Inflammatory macrophage treated with lipopolysaccharide for 4 hours (primary cell): ENCODE data around the gene MINDY1.
A peak's percentile ranks its signal among the peaks of the same experiment; 100 is the strongest.

ENCODE experiments used
- DNase-seq: peaks from one replicate; pipeline ENCODE4 v3.0.0-alpha.2; 2020

MINDY1 gene

GRCh38 chr1:151010346-151010726, 3.6 kb upstream of the MINDY1 start:
- DNase-seq, result no peak

- DNase-seq, result no peak
Observed at GRCh38 chr1:151009674-151010345, 3.1 kb upstream of the MINDY1 start.

- no peak for DNase-seq
Observed at GRCh38 chr1:151009206-151009587, 2.5 kb upstream of the MINDY1 start.

- DNase-seq, result peak; percentile 98
Observed at GRCh38 chr1:151008244-151009205, 1.8 kb upstream of the MINDY1 start, which contains the start of gene PRUNE1. PRUNE1 (plus strand) TSS chr1:151008449; CDS start chr1:151008633, 184 bp downstream.

DNA sequence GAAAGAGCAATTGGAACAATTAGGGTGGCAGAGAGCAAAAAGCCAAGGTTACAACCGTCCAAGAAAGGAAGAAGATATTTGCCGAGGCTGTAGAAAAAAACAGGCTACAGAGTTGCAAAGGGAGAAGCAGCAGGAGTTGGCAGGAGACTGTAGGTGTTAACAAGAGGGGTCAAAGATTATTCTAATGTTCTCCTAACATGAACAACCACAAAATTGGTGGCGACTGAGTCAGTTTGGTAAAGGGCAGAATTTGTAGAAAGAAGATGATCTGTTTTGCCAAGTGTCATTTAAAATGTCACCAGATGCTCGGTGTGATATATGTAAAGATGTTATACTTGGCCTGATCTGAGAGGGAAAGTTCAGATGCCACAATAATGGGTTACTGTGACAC, 1.1 kb upstream of the MINDY1 start:
- DNase-seq, result no peak

DNA sequence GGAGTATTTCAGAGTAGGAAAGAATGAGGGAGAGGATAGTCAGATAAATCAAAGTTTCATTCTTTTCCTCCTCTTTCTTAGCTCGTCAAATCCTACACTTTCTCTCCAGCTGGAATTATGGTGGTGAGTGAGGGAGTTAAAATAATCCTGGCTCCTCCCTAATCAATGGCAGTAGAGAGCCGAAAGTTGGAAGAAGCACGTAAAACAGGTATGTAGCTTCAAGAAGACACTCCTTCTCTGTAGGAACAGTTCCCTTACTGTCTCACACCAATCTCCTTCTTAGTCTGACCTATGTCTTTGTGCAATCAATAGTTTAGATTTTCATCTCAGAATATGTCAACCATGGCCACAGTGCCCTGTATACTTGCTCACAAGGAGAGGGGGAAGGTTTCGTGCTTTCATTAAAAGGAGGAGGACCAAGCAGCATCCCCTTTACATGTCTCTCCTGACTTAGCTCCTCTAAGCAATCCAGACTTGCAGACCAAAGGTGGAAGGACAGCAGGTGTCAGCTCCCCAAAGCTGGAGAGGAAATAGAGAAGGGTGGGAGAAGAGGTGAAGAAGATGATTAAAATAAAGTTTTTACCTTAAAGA, 878 bp downstream of the MINDY1 start:
- DNase-seq, result no peak

DNA sequence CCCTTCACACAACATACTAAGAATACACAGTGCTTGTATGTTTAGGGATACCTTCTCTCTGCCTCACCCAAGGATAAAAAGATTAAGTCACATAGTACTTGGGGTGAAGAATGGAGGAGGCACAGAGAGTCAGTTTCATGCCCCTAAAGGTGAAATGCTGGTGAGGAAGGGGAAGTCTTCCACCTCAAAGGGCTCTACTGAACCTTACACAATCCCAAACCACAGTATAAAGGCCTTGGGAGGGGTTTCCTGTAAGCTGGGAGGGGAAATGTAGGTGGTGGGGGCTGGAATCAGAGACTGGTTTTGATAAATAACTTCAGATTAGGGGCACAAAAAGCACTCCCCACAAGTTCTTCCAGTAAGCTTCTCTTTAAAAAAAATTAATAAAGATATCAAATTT, 3.5 kb downstream of the MINDY1 start:
- no peak for DNase-seq

DNA sequence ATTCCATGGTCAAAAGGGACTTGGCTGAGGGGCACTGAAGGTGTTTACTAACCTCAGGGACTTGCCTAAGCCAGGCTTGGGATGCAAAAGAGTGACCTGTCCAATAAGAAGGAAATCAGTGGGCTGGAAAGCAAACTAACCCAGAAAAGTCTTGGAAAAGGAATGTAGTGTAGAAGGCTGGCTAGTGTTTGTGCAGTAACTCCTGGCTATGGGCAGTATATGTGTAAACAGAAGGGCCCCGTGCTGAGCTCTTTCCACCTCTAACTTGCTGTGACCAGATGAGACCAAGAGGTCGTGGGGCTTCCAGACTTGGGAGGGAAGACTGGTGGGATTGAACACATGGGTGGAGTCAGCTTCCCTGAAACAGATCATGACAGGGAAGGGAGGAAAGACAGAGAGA, 4.1 kb downstream of the MINDY1 start:
- no peak for DNase-seq

DNA sequence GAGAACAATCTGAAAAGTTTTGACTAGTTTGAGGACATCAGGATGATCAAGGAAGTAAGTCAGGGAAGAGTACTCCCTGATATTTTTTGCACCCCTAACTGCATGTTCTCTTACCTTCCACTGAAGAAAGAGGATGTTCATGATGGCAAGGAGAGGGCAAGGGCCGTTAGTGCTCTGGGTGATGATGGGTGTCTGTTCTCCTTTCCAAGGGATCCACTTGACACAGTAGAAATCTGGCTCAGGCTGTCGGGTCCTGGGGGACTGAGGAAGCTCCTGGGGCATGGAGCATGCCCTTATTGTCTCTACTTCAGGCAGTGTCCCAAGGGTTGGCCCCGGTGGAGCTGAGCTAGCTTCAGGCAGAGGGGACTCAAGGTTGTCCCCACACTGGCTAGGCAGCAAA, 4.7 kb downstream of the MINDY1 start:
- no peak for DNase-seq

DNA sequence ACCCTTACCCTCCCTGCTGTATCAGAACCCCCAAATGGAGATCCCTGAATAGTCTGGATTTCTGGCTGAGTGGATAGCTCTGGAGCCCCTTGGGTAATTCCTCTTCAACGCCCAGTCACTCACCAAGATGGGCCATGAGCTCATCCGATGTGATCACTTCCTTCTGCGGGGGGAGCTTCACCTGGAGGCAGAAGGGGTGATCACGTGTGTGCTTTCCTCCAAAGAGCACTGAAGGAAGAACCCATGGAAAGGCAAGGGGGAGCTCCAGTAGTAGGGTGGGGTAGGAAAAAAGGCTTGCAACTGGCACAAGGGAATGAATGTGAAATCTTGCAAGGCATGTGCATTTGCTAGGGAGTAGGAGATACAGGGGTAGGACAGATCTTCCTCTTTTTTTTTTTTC, 5.1 kb downstream of the MINDY1 start:
- peak; percentile 76 for DNase-seq

GRCh38 chr1:151000408-151000807, 6.3 kb downstream of the MINDY1 start:
- no peak for DNase-seq

DNA sequence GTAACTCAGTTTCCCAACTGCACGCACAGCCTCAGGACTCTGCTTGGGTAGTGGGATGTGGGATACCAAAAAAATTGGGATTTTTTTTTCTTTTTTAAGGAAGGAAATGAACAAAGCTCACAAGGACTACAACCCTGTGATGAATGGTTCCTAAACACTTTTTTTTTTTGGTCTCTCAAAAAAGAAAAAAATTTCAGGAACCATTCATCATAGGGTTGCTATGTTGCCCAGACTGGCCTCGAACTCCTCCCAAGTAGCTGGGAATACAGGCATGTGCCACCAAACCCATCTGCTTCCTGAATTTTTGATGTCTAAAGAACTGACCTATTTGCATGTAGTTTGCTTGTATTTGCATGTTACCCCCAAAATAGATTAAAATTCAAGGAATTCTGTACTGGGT, 6.8 kb downstream of the MINDY1 start:
- DNase-seq, result no peak

- peak; percentile 61 for DNase-seq
Observed at GRCh38 chr1:150999051-150999674, 7.5 kb downstream of the MINDY1 start.

DNA sequence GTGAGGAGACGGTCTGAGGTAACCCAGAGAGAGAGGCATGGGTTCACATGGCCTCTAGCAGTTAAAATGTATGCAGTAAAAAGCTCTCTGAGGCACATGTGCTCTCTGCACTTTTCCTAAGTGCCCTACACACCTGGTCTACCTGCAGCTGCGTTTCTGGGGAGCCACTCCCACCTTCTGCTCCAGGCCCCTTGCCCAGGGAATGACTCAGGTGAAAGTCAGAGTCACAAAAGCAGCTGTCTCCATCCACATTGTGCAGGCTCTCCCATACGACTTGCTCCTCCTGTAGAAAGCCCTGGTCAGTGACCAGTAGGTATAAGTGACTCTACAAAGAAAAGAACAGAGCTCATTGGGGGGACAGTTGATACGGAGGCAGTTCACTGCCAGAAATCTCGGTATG, 8.8 kb downstream of the MINDY1 start:
- DNase-seq, result no peak

- no peak for DNase-seq
Observed at GRCh38 chr1:150997126-150997872, 9.4 kb downstream of the MINDY1 start.

GRCh38 chr1:150995896-150996295, 10.8 kb downstream of the MINDY1 start:
- peak; percentile 35 for DNase-seq

GRCh38 chr1:150995460-150995859, 11.2 kb downstream of the MINDY1 start:
- no peak for DNase-seq

GRCh38 chr1:150994248-150994647, 12.5 kb downstream of the MINDY1 start:
- no peak for DNase-seq

DNA sequence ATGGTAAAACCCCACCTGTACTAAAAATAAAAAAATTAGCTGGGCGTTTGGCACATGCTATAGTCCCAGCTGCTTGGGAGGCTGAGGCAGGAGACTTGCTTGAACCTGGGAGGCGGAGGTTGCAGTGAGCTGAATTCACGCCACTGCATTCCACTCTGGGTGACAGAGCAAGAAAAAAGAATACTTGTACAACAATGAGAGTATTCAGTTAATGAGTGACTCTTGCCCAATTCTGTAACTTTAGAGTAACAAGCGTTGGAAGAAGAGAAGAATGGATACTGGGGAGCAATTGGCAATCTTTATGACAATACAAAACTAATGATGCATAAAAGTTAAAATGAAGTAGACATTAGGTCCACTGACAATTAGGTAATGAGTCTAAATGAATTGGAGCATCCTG, 14.1 kb downstream of the MINDY1 start:
- DNase-seq, result no peak

DNA sequence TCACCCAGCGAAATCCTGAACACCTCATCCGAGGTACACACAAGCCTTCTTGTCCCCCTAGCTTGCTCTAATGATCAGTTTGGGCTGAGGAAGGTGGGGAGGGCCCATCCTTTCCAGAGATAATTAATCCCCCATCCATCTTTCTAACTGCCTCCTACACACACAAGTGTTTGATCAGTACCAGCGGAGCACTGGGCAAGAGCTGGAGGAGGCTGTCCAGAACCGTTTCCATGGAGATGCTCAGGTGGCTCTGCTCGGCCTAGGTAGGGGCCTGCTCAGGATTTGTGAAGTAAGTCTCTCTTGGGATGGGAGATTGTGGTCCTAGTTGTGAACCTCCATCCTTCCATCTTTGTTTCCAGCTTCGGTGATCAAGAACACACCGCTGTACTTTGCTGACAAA, 18.8 kb downstream of the MINDY1 start:
- no peak for DNase-seq

DNA sequence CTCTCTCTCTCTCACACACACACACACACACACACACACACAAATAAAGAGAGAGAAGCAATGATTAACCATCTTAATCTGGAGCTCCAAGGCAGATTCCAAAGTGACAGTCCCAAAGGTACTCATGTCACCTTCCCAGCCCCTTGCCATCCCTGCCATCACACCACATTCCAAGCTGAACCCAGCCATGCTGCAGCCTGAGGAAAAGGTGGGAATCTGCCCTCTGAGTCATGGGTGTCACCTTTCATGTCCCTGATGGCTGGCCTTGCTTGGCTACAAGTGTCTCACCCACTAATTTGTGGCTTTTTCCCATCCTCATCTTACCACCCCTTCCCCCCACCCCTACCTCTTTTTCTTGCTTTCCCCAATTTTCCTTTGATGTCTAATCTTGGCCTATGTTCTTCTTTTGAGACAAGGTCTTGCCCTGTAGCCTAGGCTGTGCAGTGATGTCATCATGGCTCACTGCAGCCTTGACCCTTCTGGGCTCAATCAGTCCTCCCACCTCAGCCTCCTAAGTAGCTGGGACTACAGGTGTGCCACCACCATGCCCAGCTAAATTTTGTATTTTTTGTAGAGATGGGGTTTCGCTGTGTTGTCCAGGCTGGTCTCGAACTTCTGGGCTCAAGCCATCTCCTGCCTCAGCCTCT, 21.4 kb downstream of the MINDY1 start:
- no peak for DNase-seq
